ENCODE results near the gene PTPRM. TPM values are rescaled to one million over a fixed set of nuclear protein-coding genes. Genes with fewer than 3 reads are reported as not detected.

PTPRM gene
- total and polyA plus RNA-seq, 9 donors = 45.6 to 82.0 (median 56.9) TPM

DNA sequence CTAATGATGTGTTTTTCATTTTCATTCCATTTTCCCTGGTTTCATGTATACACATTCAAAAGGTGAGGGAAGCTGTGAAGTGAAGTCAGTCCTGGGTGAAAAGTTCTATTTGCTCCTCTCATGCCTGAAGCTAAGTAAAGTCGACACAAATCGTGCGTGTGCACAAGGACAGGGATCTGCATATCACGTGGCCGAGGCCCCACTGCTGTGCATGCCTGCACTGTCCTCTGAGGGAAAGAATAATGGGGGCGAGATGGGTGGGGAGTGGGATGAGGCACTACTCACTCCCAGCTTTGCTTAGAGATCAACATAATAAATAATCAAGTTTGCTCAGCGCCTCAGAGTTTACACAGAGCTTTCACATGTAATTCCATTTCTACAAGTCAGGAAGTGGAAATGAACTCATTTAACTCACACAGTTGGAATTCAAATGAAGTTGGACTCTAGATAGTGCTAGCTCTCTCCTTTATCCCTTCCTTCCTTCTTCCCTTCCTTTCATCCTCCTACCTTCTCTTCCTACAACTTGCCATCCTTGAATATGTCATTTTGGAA is 5.1 kb upstream of the PTPRM start:
- no peak overlapping the region for H3K27ac ChIP-seq
- 53 to 65% (median 65%) methylated on average over 7 of the region's 7 CpGs for WGBS, 3 donors
- no peak overlapping the region for H3K4me3 ChIP-seq
- intact Hi-C loops (cut with DNase I) = loop anchor here in 1 of 4 donors (10.0 kb wide), 1 partner anchor 287 kb away; no protein-coding TSS in a partner anchor
- peaks cover 4% of the 10 kb centered on the region for H3K4me1 ChIP-seq (ENCODE audit: insufficient read depth)
- H3K9me3 ChIP-seq = no peaks in the 10 kb centered on the region
- DNase-seq = no peak
- no peaks in the 10 kb centered on the region for H3K36me3 ChIP-seq
- TF ChIP-seq EP300 (IDR thresholded peaks at IDR 0.05) (no peak), POLR2A (IDR thresholded peaks at IDR 0.05) (no peak)
- TF ChIP-seq, protein P1, sequence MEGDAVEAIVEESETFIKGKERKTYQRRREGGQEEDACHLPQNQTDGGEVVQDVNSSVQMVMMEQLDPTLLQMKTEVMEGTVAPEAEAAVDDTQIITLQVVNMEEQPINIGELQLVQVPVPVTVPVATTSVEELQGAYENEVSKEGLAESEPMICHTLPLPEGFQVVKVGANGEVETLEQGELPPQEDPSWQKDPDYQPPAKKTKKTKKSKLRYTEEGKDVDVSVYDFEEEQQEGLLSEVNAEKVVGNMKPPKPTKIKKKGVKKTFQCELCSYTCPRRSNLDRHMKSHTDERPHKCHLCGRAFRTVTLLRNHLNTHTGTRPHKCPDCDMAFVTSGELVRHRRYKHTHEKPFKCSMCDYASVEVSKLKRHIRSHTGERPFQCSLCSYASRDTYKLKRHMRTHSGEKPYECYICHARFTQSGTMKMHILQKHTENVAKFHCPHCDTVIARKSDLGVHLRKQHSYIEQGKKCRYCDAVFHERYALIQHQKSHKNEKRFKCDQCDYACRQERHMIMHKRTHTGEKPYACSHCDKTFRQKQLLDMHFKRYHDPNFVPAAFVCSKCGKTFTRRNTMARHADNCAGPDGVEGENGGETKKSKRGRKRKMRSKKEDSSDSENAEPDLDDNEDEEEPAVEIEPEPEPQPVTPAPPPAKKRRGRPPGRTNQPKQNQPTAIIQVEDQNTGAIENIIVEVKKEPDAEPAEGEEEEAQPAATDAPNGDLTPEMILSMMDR (IDR thresholded peaks at IDR 0.05) = no peak
- no peaks in the 10 kb centered on the region for H3K27me3 ChIP-seq

DNA sequence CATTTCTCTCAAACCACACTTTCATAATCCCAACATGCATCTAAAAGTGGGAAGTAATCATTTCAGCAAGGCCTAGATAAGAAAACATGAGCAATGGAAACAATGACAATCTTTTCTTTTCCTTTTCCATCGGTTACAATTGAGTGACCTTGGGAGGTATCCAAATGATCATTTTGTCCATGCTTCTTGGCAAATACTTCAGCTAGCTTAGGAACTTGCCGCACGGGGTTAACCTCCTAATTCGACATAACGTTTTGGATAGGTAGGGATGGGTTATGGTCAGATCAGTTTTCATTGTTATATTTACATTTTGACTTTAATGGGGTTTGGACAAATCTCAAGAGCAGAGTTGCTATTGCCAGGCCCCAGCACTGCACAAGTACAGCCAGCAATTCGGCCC is 4.6 kb upstream of the PTPRM start:
- Histone ChIP-seq H3K36me3 (no peaks in the 10 kb centered on the region), H3K27me3 (no peaks in the 10 kb centered on the region), H3K27ac (no peak overlapping the region), H3K4me3 (no peak overlapping the region), H3K9me3 (no peaks in the 10 kb centered on the region), H3K4me1 (ENCODE audit: insufficient read depth) (peaks cover 4% of the 10 kb centered on the region)
- intact Hi-C loops (cut with DNase I) = loop anchor here in 1 of 4 donors (10.0 kb wide), 1 partner anchor 288 kb away; no protein-coding TSS in a partner anchor
- no peak for DNase-seq
- WGBS, 3 donors = 58 to 73% (median 70%) methylated on average over 6 of the region's 6 CpGs
- TF ChIP-seq EP300 (IDR thresholded peaks at IDR 0.05) = no peak
- TF ChIP-seq, protein P1 (IDR thresholded peaks at IDR 0.05) = no peak
- TF ChIP-seq POLR2A (IDR thresholded peaks at IDR 0.05) = no peak

DNA sequence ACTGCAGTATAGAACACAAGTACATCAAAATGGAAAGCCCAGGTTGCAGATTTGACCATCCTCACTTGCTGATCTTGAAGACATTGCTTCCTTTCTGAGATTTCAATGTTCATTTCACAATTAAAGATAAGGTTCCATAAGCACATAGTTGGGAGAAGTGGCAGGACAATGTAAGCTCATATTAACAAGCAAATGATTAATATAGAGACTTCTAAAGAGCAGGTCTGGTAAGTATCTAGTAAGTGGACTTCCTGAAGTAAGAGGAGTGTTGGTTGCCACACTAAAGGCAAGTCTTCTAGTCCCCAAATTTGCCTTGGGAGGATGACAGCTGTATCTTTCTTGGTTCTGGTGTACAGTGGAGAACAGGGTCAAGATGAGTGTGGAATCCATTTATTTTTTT is 1.4 kb upstream of the PTPRM start:
- intact Hi-C loops (cut with DNase I) = loop anchor here in 3 of 4 donors (2.0 to 10.0 kb wide), 3 partner anchors 291 to 293 kb away; no protein-coding TSS in a partner anchor
- no peaks in the 10 kb centered on the region for H3K9me3 ChIP-seq
- no peak overlapping the region for H3K4me3 ChIP-seq
- H3K4me1 ChIP-seq (ENCODE audit: insufficient read depth) = peaks cover 7% of the 10 kb centered on the region
- TF ChIP-seq POLR2A (IDR thresholded peaks at IDR 0.05) (no peak), EP300 (IDR thresholded peaks at IDR 0.05) (no peak)
- TF ChIP-seq, protein P1 (IDR thresholded peaks at IDR 0.05) = no peak
- no peaks in the 10 kb centered on the region for H3K36me3 ChIP-seq
- H3K27ac ChIP-seq = peak overlapping the region in 1 of 2 donors; percentile 97
- no peaks in the 10 kb centered on the region for H3K27me3 ChIP-seq
- DNase-seq = no peak

DNA sequence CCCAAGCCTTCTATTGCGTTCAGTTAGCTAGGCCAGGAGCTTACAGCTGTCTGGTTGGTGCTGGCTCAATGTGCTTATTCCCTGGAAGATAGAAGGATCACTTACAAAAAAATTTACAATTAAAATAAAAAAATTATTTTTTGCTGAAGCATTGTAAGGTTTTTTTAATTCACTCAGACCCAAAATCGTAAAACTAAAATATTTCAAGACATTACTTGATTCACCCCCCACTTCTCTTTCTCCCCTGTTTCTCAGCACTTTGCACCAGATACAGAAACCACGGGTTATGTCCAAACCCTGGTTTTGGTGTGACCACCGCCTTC is 911 bp upstream of the PTPRM start:
- H3K4me1 ChIP-seq (ENCODE audit: insufficient read depth) = peaks cover 7% of the 10 kb centered on the region
- H3K4me3 ChIP-seq = peak overlapping the region; percentile 60
- no peak for DNase-seq
- 10 to 14% (median 11%) methylated on average over 4 of the region's 4 CpGs for WGBS, 3 donors
- no peaks in the 10 kb centered on the region for H3K27me3 ChIP-seq
- peak overlapping the region; percentile 62 to 97 for H3K27ac ChIP-seq
- H3K36me3 ChIP-seq = no peaks in the 10 kb centered on the region
- intact Hi-C loops (cut with DNase I) = loop anchor here in 3 of 4 donors (2.0 to 10.0 kb wide), 3 partner anchors 291 to 294 kb away; no protein-coding TSS in a partner anchor
- TF ChIP-seq EP300 (IDR thresholded peaks at IDR 0.05) (no peak), POLR2A (IDR thresholded peaks at IDR 0.05) (no peak)
- TF ChIP-seq, protein P1 (IDR thresholded peaks at IDR 0.05) = no peak
- H3K9me3 ChIP-seq = no peaks in the 10 kb centered on the region

Measured in ovary (tissue), 9 donors.